GM19023 (cell line): ENCODE measurements around the gene SLC35B4.

Experiments used
- ATAC-seq: cut with Tn5 transposase; IDR thresholded peaks from one replicate; pipeline ENCODE4 v1.9.1; 2021; ENCODE audit warnings: mild to moderate bottlenecking, moderate library complexity; ENCODE audit not compliant: unreplicated experiment

SLC35B4 gene, protein sequence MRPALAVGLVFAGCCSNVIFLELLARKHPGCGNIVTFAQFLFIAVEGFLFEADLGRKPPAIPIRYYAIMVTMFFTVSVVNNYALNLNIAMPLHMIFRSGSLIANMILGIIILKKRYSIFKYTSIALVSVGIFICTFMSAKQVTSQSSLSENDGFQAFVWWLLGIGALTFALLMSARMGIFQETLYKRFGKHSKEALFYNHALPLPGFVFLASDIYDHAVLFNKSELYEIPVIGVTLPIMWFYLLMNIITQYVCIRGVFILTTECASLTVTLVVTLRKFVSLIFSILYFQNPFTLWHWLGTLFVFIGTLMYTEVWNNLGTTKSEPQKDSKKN

DNA sequence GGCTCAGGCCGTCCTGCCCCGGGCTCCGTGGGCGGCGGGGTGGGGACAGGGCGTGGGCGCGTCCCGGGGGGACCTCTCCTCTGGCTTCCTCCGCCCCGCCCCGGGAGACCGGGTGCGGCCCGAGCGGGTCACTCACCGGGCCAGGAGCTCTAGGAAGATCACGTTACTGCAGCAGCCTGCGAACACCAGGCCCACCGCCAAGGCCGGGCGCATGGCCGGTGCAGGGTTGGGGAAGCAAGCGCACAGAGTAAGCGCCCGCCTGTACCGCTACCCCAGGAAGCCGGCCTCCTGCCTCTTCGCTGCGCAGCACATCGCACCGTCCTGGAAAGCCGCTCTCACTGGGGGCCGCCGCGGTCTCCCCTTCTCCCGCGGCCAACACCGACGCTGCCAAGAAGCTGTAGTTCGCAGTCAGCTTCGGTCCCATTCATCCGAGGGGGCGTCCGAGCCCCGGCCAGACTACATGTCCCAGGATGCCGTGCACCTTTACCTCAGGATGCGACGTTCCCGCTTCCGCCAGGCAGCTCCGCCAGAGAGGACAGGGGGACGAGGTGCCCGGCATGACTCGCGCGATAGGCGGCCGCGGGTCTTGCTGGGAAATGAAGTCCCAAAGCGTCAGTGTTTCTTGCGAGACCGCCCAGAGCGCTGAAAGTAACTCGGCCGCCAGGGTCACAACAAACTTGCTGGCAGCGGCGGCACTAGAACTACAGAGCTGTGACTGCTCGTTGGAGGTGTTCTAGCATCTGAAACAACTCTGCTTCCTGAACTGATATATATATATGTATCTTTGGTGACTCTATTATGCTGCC lies at the start of gene SLC35B4:
Gene SLC35B4 (minus strand): TSS at position 392 of the 806 bp plus-strand sequence. CDS start 179 bp downstream, at position 213.
- ATAC-seq: peak; percentile 99

DNA sequence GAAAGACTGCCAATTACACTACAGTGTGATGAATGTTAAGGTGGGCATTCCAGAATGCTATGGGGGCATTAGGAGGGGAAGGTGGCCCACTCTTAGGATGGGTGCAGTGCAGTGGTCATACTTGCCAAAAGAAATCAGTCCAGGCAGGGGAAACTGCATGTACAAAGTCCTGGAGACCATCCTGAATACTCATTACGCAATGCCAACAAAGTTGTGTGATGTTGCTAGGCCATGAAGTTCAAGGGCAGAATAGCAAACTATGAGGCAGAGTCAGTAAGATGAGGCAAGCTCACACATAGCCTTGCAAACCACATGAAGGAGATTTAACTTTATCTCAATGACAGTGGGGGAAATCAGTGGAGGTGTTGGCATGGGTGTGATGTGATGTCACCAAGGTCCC lies 49.8 kb upstream of the SLC35B4 start:
- no peak for ATAC-seq

DNA sequence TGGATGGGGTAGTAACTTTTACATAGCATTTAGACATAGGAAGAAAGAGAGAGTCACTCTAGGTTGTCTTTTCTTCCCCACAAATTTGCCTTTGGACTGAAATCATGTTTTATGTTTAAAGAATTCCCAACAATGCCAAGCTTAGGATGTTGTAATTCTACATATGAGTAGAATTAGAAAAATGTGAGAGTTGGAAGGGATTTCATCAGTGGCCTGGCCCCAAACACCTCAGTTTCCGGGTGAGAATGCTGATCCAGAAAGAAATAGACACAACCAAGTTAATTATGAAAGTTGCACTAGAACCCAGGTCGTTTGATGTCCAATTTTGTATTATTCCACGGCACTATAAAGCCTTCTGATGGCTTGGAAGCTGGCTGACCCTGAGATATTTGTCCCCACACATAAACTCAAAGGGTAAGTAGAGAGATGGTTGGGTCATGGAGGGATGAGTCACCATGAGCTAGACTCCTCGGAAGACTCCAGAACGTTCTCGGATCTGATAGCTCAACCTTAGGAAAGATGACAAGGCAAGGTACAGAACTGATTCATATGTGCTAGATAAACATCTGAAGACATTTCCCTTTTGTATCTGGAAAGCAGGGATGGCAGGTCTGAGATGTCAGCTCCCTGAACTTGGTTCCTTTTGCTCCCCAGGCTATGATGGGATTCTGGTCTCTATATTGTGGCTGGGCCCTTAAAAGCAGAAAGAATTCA lies 48.8 kb upstream of the SLC35B4 start:
- ATAC-seq: no peak

DNA sequence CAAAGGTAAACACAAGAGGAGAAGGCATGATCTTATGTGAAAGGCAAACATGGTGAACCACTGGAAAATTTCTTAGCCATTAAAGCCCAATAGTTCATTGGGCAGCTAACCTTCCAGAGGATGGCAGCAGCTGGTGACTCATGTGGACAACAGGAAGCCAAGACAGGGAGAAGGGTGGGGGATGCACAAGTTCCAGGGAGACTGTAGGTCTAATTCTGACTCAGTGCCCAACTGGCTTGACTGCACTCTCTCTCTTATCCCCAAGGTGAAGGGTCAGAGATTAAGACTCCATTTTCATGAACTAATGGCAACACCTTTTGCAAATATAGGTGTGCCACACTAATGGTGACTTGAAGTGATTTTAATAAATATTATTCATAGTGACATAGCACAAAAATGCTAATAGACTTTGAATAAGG lies 47.9 kb upstream of the SLC35B4 start:
- no peak for ATAC-seq

DNA sequence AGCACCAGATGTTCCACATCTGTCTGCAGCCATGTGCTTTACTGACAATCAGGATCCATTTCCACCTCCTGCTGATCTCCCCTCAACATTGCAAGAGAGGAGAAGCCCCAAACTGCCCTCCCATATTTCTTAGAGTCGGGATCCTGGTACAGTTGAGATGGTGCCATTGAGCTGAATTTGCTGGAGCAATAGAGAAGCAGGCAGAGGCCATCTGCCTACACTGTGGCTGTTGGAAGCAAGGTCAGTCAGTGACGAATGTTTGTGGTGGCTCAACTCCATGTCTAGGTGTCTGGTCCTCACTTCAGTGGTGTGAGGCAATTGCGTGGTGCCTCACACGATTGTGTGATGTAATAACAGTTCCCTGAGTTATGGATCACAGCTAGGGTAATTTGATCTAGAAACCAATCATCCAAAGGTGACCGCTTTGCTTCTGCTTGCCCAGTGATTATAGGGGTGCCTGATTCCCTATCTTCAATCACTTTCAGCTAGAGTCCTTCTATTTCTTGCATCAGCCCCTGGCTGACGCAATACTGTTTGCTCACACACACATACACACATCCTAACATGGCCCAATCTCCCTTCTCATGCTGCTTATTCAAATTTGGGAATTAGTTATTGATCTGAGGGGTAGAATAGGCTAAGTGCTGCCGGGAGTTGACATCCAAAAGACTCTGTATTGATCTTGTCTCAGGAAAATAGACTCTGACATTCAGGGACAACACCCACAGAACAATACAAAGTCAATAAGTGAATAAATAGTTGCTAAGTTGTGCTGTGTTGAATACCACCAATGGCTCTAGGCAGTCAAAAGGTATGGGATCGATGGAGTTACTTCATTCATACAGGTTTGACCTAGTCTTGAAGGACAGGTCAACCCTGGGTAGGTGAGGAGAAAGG lies 46.1 kb upstream of the SLC35B4 start:
- no peak for ATAC-seq

DNA sequence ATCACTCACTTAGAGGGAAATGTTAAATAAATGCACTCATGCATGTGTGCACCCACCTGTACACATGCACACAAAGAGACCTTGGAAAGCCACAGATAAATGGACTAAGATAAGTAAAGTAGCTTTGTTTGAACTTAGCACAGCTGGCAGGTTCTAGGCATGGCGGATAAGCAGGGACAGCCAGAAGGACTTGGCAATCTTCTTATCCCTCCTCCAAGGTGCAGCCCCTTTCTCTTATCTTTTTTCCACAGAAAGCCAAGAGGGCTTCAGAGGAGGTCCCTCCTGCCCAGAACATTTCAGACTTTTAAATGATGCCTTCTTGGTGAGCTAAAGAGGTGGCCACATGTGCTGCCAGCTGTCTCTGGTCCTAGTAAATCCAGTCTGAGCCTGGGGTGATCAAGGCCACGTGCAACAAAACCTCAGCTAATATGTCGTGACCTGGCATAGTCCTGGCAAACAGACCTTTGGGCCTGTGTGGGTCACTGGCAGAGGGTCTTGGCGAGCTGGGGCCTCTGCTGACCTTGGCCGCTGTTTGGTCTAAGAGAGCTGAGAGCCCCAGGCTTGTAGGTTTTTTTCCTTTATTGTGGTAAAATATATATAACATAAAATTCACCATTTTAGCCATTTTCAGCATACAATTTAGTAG lies 43.2 kb upstream of the SLC35B4 start:
- ATAC-seq: no peak

DNA sequence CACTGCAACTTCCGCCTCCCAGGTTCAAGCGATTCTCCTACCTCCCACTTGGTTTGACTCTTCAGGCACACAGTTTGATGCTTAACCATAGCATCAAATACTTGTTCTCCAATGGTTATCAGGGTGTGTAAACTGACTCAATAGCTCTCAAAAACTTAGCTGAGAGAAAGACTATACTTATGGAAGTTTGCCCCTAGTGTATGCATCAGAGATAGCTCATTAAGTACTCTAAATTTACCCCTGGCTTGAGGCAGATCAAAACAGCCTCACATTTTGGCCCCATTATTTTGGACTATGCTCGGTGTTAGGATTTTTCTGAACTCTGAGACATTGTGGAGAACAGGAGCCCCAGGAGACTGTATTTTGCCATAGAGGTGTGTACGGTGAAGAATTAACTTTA lies 40.8 kb upstream of the SLC35B4 start:
- ATAC-seq: no peak

DNA sequence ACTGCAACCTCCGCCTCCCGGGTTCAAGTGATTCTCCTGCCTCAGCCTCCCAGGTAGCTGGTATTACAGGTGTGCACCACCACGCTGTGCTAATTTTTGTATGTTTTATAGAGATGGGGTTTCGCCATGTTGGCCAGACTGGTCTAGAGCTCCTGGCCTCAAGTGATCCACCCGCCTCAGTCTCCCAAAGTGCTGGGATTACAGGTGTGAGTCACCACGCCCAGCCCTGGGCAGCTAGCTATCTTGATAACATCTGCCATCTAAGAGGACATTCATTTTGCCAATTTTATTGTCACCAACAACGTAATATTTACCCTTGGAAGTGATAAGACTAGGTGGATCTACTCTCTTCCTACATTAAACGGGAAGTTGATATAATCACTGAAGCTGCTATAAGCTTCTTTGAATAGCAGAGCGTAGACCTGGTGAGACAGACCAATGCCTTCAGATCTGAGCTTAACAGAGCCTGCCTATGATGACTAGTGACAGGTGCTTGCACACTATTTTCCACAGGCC lies 39.7 kb upstream of the SLC35B4 start:
- ATAC-seq: no peak

DNA sequence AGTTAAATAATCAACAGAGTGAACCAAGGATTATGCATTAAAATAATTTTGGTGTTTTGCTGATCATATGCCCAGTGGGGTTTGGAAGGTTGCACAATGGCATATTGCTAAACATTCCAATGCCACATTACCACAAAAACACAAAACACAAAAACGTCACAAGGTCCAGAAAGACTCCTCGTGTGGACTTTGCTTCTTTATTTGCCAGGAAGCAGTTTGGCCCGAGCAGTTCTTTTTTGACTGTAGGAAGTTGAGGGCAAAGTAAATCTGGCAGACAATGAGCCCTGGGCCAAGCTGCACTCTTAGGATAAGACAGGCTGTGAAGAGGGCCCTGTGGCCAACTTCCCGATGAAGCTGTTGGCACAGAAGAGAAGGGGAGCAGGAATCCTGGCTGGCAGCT lies 39.2 kb upstream of the SLC35B4 start:
- ATAC-seq: no peak

DNA sequence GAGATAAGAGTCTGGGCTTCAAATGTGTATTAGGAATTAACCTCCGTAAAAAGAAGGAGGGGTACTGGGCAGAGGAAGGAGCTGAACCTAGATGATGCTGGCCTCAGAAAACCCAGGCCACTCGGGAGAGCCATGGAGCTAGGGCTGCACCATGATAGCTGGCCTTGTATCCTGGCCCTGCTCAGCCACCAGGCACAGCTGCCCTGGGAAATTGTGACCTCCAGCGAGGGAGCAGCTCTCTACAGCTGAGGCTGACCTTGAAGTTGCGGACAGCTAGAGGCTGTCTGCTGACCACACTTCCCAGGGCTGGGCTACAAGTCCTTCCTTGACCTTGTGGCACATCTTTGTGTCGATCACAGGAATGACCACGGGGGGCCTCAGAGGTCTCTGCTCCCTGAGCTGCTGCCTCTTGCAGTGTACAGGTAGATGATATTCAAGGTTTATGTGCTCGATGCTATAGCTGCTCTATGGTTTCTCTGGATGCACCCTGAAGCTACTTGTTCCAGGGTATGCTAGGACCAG lies 38.3 kb upstream of the SLC35B4 start:
- ATAC-seq: no peak

DNA sequence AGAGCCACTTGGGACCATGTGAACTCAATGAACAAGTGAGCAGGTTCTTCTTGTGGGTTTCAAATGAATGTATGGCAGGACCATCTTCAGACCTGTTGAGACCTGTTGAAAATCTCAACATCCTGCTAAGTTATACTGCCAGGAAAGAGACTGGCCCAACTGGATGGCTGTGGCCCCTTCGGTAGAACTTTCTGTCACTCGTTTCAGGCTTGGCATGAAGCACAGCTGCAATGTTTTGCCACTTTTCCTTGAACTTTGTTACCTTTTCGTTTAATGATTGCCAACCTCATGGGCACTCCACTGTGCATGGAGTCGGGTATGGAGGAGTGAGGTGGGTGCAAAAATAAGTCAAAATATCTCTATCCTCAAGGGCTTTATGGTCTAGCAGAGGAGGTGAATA lies 36.7 kb upstream of the SLC35B4 start:
- no peak for ATAC-seq

DNA sequence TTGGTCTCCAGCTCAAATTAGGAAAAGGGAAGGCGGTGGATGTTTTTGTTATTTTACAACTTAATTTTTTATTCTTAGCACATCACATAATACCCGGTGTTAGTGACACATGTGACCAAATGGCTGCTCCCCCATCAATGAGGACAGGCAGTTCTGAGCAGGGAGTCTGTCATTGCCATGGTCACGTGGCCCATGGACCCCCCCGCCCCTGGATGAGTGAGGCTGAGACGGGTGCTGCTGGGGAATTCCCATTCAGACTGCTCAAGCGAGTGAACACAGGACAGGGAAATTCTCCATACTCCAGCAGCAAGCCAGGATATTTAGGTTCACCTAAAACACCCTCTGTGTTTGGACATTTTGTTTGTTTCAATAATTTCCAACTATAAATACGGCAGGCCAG lies 34.7 kb upstream of the SLC35B4 start:
- ATAC-seq: no peak

DNA sequence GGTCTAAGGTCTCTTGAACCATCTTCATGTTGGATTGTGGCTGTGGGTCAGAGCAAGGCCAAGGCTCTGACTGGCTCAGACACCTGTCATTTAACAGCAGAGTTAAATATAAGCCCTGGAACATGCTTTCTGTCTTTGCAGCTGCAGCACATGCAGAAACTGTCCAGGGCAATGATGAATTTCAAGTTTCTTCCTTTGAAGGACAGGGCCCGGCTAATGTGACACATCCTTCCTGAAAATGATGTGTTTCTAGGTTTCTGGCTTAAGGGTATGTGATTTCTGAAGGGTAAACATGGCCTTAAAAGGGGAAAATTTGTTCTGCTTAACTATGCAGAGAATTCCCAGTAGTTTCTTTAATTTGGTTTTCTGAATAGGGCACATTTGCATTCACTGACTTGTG lies 34.0 kb upstream of the SLC35B4 start:
- ATAC-seq: no peak

DNA sequence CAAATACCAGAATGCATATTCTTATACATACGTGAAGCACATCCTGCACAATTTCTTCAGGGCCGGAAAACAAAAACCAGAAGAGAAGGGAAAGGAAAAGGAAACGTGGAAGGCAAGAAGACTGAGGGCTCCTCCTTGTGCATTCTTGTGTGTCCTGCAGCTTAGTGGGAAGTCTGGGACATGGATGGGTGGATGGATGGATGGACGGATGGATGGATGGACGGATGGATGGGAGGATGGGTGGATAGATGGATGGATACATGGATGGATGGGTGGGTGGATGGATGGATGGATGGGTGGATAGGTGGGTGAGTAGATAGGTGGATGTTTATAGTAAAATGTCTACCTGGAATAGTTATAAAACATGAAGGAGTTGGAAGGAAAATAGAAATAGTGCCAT lies 30.8 kb upstream of the SLC35B4 start:
- ATAC-seq: no peak

DNA sequence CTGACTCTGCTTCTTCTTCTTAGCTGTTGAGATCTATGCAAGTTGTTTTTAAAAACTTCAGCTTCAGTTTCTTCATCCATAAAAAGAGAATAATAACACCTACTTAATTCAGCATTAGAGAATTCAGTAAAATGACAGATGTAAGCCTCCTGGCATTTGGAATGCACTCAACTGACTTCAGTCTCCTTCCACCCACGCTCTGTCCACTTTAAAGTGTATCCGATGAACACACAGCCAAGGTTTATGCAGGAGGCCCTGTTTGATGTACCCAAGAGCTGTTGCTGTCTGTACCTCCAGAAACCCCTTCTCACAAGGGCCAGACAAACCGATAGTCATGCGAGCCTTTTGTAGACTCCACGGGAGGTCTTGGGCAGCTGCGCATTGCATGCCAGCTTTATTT lies 27.1 kb upstream of the SLC35B4 start:
- ATAC-seq: no peak

DNA sequence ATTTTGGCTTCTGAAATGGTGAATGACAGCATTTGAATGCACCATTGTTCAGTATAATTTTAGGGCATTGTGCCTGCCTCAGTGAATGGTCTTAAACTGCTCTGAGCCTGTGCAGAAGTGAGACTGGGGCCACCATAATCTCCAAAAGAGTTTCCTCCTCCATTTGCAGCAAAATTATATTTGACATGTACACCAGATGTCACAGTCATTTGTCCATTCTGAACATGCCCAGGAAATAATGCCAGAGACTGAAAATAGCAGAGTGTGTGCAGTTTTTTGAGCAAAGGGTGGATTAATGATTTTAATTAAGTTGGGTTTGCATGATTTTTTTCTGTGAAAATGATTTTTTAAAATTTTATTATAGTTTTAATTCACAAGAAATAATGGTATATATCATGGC lies 26.4 kb upstream of the SLC35B4 start:
- no peak for ATAC-seq

DNA sequence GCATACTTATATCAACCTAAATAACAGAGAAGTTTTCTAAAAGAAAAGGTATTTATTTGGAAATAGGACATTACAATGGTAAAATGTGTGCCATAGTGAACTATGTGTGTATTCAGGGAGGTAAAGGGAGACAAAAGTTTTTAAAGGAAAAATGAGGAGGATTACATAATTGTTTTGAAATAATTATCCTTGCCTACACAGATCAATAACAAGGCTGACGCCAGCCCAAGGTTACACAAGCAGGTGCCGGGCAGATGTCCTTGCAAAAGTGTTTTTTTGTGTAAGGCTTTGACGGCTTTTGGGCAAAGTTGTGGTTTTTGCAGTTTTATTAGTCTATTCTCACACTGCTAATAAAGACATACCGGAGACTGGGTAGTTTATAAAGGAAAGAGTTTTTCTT lies 22.7 kb upstream of the SLC35B4 start:
- no peak for ATAC-seq

DNA sequence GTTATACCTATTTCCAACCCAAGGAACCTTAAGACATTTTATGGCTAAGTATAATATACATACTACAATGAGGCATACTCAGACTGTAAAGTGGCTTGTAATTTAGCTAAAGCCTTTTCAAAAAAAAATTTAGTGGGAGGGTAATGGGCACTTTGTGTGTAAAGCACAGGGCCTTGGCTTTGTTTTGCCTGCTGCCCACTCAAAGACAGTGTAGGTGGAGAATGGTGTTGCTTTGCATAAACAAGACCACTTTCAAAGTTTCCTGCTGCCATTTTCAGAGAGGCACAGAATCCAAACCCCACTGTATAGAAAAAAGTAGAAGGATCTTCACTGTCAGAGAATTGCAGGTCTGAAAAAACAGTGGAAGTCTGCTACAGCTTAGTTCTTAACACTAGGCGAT lies 21.2 kb upstream of the SLC35B4 start:
- ATAC-seq: no peak

DNA sequence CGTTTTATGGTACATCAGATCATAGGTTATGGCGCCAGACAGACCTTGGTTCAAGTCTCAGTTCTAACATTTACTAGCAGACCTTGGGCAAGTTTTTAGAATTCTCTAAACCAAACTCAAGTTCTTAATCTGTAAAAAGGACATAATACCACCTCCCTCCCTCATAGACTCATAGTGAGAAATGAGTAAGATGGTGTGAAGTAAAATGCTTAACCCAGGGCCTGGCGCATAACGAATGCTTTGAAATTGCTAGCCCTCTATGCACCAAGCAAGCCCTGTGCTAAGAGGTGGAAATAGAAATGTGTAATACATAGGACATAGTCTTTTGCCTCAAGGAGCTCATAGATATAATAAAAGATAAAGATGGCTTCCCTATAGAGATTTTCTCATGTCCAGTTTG lies 17.7 kb upstream of the SLC35B4 start:
- no peak for ATAC-seq

DNA sequence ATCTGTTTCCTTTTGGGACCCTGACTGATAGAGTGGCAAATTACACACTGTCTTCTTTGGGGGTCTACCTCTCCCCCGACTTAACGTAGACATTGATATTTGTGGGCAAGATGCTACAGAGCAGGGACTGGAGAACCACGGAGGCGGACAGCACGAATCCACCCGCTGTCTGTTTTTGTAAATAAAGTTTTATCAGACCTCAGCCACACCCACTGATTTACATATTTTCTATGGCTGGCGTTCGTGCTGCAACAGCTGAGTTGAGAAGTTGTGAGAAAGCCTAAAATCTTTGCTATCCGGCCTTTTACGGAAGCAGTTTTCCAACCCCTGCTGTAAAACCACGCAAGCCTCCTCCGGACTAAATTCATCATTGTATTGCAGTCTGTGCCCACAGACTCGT lies 17.2 kb upstream of the SLC35B4 start:
- ATAC-seq: no peak
